ENCODE results near the gene PPCDC.

Gene PPCDC

GRCh38 chr15:75023181-75023871 is at the start of gene PPCDC:
Gene PPCDC, plus strand, starts transcription at chr15:75023590. Its CDS starts 4,729 bp downstream, at chr15:75028319.
- H3K9me3 Mint-ChIP-seq, result no peaks in the 10 kb centered on the region
- peaks cover 18% of the 10 kb centered on the region for H3K4me1 Mint-ChIP-seq
- no peaks in the 10 kb centered on the region for H3K27me3 Mint-ChIP-seq
- DNase-seq, result peak; percentile 95
- no peaks in the 10 kb centered on the region for H3K36me3 Mint-ChIP-seq (ENCODE audit: low read depth)
- peak within 1 kb of the TSS; percentile 91 for H3K4me3 Mint-ChIP-seq
- peak; percentile 100 for ATAC-seq
- H3K27ac Mint-ChIP-seq, result peak within 1 kb of the TSS; percentile 93

- no peak for ATAC-seq
- no peaks in the 10 kb centered on the region for H3K36me3 Mint-ChIP-seq (ENCODE audit: low read depth)
- peaks cover 18% of the 10 kb centered on the region for H3K4me1 Mint-ChIP-seq
- no peak for DNase-seq
- no peaks in the 10 kb centered on the region for H3K9me3 Mint-ChIP-seq
- H3K27ac Mint-ChIP-seq, result no peak overlapping the region
- H3K27me3 Mint-ChIP-seq, result peaks cover 21% of the 10 kb centered on the region
- H3K4me3 Mint-ChIP-seq, result no peak overlapping the region
Measured at GRCh38 chr15:74976159-74976558, 47.2 kb upstream of the PPCDC start.

DNA sequence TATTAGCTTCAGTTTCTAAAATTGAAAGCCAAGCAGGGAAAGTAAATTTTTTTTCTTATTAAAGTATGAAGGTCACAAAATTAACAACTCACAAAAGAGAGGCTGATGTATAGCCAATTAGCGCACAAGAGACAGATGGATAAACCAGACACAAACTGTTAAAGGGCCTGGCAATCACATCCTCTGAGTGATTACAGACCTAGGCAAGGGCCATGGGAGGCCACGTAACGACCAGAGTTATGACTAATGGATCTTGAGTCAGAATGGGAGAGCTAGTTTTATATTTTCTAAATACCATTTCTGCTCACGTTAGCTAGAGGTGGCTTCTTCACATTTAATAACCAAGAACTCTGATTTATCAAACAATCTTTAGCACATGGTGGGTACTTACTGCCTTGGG is 45.8 kb upstream of the PPCDC start:
- H3K4me3 Mint-ChIP-seq, result peak overlapping the region; percentile 21
- H3K27ac Mint-ChIP-seq, result peak overlapping the region; percentile 50
- DNase-seq, result no peak
- H3K27me3 Mint-ChIP-seq, result peaks cover 25% of the 10 kb centered on the region
- no peaks in the 10 kb centered on the region for H3K36me3 Mint-ChIP-seq (ENCODE audit: low read depth)
- no peaks in the 10 kb centered on the region for H3K9me3 Mint-ChIP-seq
- ATAC-seq, result peak; percentile 91
- peaks cover 21% of the 10 kb centered on the region for H3K4me1 Mint-ChIP-seq

DNA sequence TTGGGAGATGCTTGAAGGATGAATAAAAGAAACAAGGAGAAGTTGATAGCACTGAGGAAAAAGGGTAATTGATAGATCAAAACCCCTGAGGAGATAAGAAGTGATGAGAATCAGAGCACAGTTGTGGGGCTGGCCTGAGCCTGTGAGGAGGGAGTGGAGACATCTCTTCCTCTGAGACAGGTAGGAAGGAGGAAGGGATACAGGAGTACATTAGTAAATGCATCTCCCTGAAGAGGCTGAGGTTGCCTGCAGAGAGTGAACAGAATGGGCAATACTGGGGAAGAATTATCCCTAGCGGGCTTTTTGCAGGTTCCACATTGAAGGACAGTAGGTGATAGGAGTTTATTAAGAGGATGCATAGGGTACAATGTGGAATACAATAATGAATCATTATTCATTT is 45.3 kb upstream of the PPCDC start:
- ATAC-seq (peak; percentile 23), DNase-seq (no peak)
- Mint-ChIP-seq H3K36me3 (ENCODE audit: low read depth) (no peaks in the 10 kb centered on the region), H3K9me3 (no peaks in the 10 kb centered on the region), H3K27me3 (peaks cover 21% of the 10 kb centered on the region), H3K4me1 (peaks cover 23% of the 10 kb centered on the region), H3K27ac (peak overlapping the region; percentile 50), H3K4me3 (peak overlapping the region; percentile 21)

DNA sequence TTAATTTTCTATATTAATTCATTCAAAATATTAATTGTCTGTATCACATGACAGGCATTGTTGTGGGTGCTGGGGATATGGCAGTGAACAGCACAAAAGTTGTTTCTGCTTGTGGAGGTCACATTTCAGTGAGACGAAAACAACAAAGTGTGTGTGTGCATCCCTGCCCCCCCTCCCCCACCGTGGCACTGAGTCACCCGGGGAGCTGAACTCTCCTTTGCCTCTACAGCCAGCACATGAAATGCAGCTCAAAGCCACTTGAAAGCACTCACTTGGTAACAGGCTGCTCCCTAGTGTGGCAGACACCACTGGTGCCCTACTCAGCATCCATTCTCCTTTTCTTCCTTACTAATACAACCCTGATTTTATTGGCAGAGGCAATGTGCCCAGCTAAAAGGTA is 44.9 kb upstream of the PPCDC start:
- ATAC-seq (peak; percentile 94), DNase-seq (peak; percentile 68)
- peaks cover 27% of the 10 kb centered on the region for H3K4me1 Mint-ChIP-seq
- no peak overlapping the region for H3K4me3 Mint-ChIP-seq
- no peaks in the 10 kb centered on the region for H3K36me3 Mint-ChIP-seq (ENCODE audit: low read depth)
- H3K27ac Mint-ChIP-seq, result no peak overlapping the region
- H3K27me3 Mint-ChIP-seq, result peaks cover 21% of the 10 kb centered on the region
- no peaks in the 10 kb centered on the region for H3K9me3 Mint-ChIP-seq

DNA sequence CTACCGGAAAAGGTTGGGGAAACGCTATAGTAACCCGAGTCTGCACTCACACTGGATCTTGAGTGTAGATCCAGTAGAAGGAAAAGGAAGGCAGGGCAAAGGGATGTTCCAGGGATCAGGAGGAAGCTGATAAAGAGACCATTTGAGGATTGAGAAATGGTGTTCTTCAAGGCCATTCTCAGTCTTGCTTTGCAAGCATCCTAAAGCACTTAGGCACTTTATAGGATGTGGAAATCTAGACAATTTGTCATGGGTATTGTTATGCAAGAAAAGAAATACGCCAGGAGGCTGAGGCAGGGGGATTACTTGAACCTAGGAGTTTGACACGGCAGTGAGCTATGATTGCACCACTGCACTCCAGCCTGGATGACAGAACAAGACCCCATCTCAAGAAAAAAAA is 41.2 kb upstream of the PPCDC start:
- H3K4me3 Mint-ChIP-seq, result no peak overlapping the region
- H3K27ac Mint-ChIP-seq, result no peak overlapping the region
- ATAC-seq (no peak), DNase-seq (no peak)
- peaks cover 40% of the 10 kb centered on the region for H3K4me1 Mint-ChIP-seq
- H3K27me3 Mint-ChIP-seq, result peaks cover 29% of the 10 kb centered on the region
- no peaks in the 10 kb centered on the region for H3K9me3 Mint-ChIP-seq
- H3K36me3 Mint-ChIP-seq (ENCODE audit: low read depth), result no peaks in the 10 kb centered on the region

GRCh38 chr15:74983725-74984231 is 39.6 kb upstream of the PPCDC start:
- Mint-ChIP-seq H3K4me1 (peaks cover 29% of the 10 kb centered on the region), H3K27me3 (peaks cover 41% of the 10 kb centered on the region), H3K4me3 (peak overlapping the region; percentile 16), H3K9me3 (no peaks in the 10 kb centered on the region), H3K36me3 (ENCODE audit: low read depth) (no peaks in the 10 kb centered on the region), H3K27ac (peak overlapping the region; percentile 80)
- DNase-seq, result peak; percentile 64
- ATAC-seq, result peak; percentile 98

- H3K4me1 Mint-ChIP-seq, result peaks cover 23% of the 10 kb centered on the region
- peaks cover 40% of the 10 kb centered on the region for H3K27me3 Mint-ChIP-seq
- peak; percentile 58 for DNase-seq
- H3K27ac Mint-ChIP-seq, result no peak overlapping the region
- peak; percentile 57 for ATAC-seq
- no peak overlapping the region for H3K4me3 Mint-ChIP-seq
- no peaks in the 10 kb centered on the region for H3K36me3 Mint-ChIP-seq (ENCODE audit: low read depth)
- H3K9me3 Mint-ChIP-seq, result no peaks in the 10 kb centered on the region
Measured at GRCh38 chr15:74988007-74988800, 35.2 kb upstream of the PPCDC start.

DNA sequence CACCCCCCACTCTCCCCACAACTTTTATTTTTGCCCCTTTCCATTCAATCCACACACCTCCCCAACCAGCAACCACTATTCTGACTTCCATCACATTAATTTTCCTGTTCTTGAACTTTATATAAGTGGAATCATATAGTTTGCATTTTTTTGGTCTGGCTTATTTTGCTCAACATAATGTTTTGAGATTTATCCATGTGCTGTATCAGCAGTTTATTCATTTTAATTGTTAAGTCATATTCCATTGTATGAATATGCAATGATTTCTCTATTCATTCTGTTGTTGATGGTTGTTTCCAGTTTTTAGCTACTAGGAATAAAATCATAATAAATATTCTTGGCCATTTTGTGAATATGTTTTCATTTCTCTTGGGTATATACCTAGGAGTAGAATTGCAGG is 33.9 kb upstream of the PPCDC start:
- ATAC-seq, result no peak
- Mint-ChIP-seq H3K4me1 (peaks cover 12% of the 10 kb centered on the region), H3K9me3 (no peaks in the 10 kb centered on the region), H3K27ac (no peak overlapping the region), H3K27me3 (peaks cover 35% of the 10 kb centered on the region), H3K36me3 (ENCODE audit: low read depth) (no peaks in the 10 kb centered on the region), H3K4me3 (no peak overlapping the region)
- no peak for DNase-seq

DNA sequence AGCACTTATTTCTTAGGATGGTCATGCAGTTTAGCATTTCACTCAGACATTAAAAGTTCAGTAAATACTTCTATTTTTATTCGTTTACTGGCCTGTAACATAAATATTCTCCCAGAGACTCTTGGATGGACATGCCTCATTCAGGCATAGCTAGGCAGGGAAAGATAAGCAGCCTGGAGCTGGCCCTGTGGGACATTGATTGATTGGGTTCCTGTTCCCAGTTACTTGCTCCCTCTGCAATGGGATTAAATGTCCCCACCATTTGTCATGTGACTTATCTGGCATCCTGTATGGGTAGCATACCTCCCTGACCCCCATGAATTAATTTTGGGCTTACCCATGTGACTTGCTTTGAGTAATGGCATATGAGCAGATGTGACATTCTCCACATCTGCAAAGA is 30.8 kb upstream of the PPCDC start:
- no peak for DNase-seq
- H3K9me3 Mint-ChIP-seq, result no peaks in the 10 kb centered on the region
- no peak overlapping the region for H3K4me3 Mint-ChIP-seq
- H3K27ac Mint-ChIP-seq, result no peak overlapping the region
- H3K27me3 Mint-ChIP-seq, result peaks cover 42% of the 10 kb centered on the region
- ATAC-seq, result no peak
- H3K36me3 Mint-ChIP-seq (ENCODE audit: low read depth), result peaks cover 1% of the 10 kb centered on the region
- peaks cover 20% of the 10 kb centered on the region for H3K4me1 Mint-ChIP-seq

GRCh38 chr15:74994236-74994635 is 29.2 kb upstream of the PPCDC start:
- DNase-seq (no peak), ATAC-seq (no peak)
- Mint-ChIP-seq H3K4me1 (peaks cover 21% of the 10 kb centered on the region), H3K9me3 (no peaks in the 10 kb centered on the region), H3K4me3 (no peak overlapping the region), H3K27ac (no peak overlapping the region), H3K36me3 (ENCODE audit: low read depth) (peaks cover 1% of the 10 kb centered on the region), H3K27me3 (peaks cover 41% of the 10 kb centered on the region)

GRCh38 chr15:74994685-74995084 is 28.7 kb upstream of the PPCDC start:
- H3K4me1 Mint-ChIP-seq, result peaks cover 21% of the 10 kb centered on the region
- DNase-seq (no peak), ATAC-seq (no peak)
- peaks cover 1% of the 10 kb centered on the region for H3K36me3 Mint-ChIP-seq (ENCODE audit: low read depth)
- H3K27me3 Mint-ChIP-seq, result peaks cover 42% of the 10 kb centered on the region
- H3K27ac Mint-ChIP-seq, result no peak overlapping the region
- peak overlapping the region; percentile 82 for H3K4me3 Mint-ChIP-seq
- no peaks in the 10 kb centered on the region for H3K9me3 Mint-ChIP-seq

GRCh38 chr15:74995182-74995778 is 28.1 kb upstream of the PPCDC start, which contains the start of gene SCAMP5:
Gene SCAMP5, plus strand, starts transcription at chr15:74995563. Its CDS starts 16,277 bp downstream, at chr15:75011840.
- H3K9me3 Mint-ChIP-seq, result no peaks in the 10 kb centered on the region
- peaks cover 1% of the 10 kb centered on the region for H3K36me3 Mint-ChIP-seq (ENCODE audit: low read depth)
- H3K27ac Mint-ChIP-seq, result no peak within 1 kb of the TSS
- H3K4me3 Mint-ChIP-seq, result peak within 1 kb of the TSS; percentile 82
- peak; percentile 95 for ATAC-seq
- H3K4me1 Mint-ChIP-seq, result peaks cover 23% of the 10 kb centered on the region
- peaks cover 43% of the 10 kb centered on the region for H3K27me3 Mint-ChIP-seq
- DNase-seq, result peak; percentile 93
